ENCODE measurements around the gene PRAC2.

DNA sequence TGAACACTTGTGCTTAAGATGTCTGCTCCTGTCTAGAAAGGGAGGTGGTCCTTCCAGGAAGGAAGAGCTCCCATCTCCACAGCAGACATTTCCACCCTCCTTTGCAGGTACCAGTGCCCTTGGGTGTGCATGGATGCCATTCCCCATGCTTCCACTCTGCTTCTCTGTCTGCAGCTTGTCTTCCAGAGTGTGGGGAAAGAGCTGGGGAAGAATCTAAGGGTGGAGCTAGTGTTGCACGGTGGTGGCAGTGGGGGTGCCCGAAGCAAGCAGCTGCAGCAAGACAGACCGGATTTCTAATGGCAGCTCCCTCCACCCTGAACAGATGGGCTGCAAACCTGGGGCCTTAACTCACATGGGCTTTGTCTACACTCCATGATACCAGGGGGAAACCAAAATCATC, 28.2 kb downstream of the PRAC2 start:
- TF ChIP-seq POLR2A (IDR thresholded peaks at IDR 0.05), result no peak
- TF ChIP-seq, protein P1, sequence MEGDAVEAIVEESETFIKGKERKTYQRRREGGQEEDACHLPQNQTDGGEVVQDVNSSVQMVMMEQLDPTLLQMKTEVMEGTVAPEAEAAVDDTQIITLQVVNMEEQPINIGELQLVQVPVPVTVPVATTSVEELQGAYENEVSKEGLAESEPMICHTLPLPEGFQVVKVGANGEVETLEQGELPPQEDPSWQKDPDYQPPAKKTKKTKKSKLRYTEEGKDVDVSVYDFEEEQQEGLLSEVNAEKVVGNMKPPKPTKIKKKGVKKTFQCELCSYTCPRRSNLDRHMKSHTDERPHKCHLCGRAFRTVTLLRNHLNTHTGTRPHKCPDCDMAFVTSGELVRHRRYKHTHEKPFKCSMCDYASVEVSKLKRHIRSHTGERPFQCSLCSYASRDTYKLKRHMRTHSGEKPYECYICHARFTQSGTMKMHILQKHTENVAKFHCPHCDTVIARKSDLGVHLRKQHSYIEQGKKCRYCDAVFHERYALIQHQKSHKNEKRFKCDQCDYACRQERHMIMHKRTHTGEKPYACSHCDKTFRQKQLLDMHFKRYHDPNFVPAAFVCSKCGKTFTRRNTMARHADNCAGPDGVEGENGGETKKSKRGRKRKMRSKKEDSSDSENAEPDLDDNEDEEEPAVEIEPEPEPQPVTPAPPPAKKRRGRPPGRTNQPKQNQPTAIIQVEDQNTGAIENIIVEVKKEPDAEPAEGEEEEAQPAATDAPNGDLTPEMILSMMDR (IDR thresholded peaks at IDR 0.05 in 8 of 11, conservative IDR thresholded peaks at IDR 0.05 in 3 of 11), result no peak

Data from spleen (tissue), 7 donors.